SK-N-SH (cell line): ENCODE data around the gene RGS18. TPM values are rescaled to one million over a fixed set of nuclear protein-coding genes. Genes with fewer than 3 reads are reported as not detected.

ENCODE experiments used
- CTCF ChIA-PET: fragments of 300-600, 350-600 bp; formaldehyde crosslinking; extraction: SDS; loops from one replicate; lab custom pipeline; 2021; lab: Yijun Ruan, JAX
- POLR2A ChIA-PET: fragments of 350-600 bp; sonication (Branson Sonifier 250); formaldehyde crosslinking; extraction: SDS; loops from one replicate; lab custom pipeline; 2020; ENCODE audit warnings: antibody characterized with exemption, inconsistent platforms; lab: Yijun Ruan, JAX
- DNase-seq: peaks from one replicate; pipeline ENCODE4 v3.0.0; 2012
- H2AFZ ChIP-seq: fragments of 200-600 bp; sonication (generic); 2 replicates; pipeline ENCODE4 v1.8.1; 2016; ENCODE audit warnings: antibody characterized with exemption, mild to moderate bottlenecking, low read depth
- H3F3A ChIP-seq: fragments of 200-600 bp; sonication (generic); replicated peaks from 2 replicates; pipeline ENCODE3; 2016; ENCODE audit warnings: antibody characterized with exemption, mild to moderate bottlenecking; ENCODE audit not compliant: insufficient read depth
- H3K27ac ChIP-seq, 2 experiments: fragments of 200-500 bp in 1 of 2; fragments of 200-600 bp in 1 of 2; sonication (Bioruptor generic) in 1 of 2; sonication (generic), shearing (Covaris generic) in 1 of 2; 2 replicates each; pipeline versions ENCODE4 v1.5.1 to v1.6.1; 2014 to 2016; ENCODE audit warnings: low read depth in 2 of 2, inconsistent platforms in 1 of 2, low read length in 1 of 2, mild to moderate bottlenecking in 1 of 2, mixed read lengths in 1 of 2
- H3K27me3 ChIP-seq: fragments of 200-600 bp; sonication (generic), shearing (Covaris generic); 2 replicates; pipeline ENCODE4 v1.6.1; 2016; ENCODE audit warnings: mixed run types; ENCODE audit not compliant: insufficient read depth
- H3K36me3 ChIP-seq, 2 experiments: fragments of 200-500 bp in 1 of 2; fragments of 200-600 bp in 1 of 2; sonication (Bioruptor generic) in 1 of 2; sonication (generic) in 1 of 2; replicated peaks in 1 of 2; 2 replicates each; pipeline versions ENCODE3 to v1.5.1; 2014 to 2016; ENCODE audit warnings: low read length in 1 of 2, mild to moderate bottlenecking in 1 of 2; ENCODE audit not compliant: insufficient read depth in 2 of 2, control insufficient read depth in 1 of 2
- H3K4me1 ChIP-seq, 2 experiments: fragments of 200-500 bp in 1 of 2; fragments of 200-600 bp in 1 of 2; sonication (Bioruptor generic) in 1 of 2; sonication (generic), shearing (Covaris generic) in 1 of 2; 2 replicates each; pipeline versions ENCODE4 v1.5.1 to v1.6.1; 2014 to 2016; ENCODE audit warnings: low read depth in 1 of 2, low read length in 1 of 2, mixed run types in 1 of 2; ENCODE audit not compliant: insufficient read depth in 2 of 2, control insufficient read depth in 1 of 2
- H3K4me2 ChIP-seq: fragments of 200-600 bp; sonication (generic), shearing (Covaris generic); 2 replicates; pipeline ENCODE4 v1.6.1; 2017; ENCODE audit warnings: mixed run types
- H3K4me3 ChIP-seq, 2 experiments: fragments of 200-500 bp in 1 of 2; fragments of 200-600 bp in 1 of 2; sonication (Bioruptor generic) in 1 of 2; sonication (generic), shearing (Covaris generic) in 1 of 2; 2 replicates each; pipeline versions ENCODE4 v1.5.1 to v1.8.1; 2014 to 2016; ENCODE audit warnings: low read depth in 2 of 2, inconsistent platforms in 1 of 2, low read length in 1 of 2, mild to moderate bottlenecking in 1 of 2, mixed read lengths in 1 of 2, moderate library complexity in 1 of 2
- H3K79me2 ChIP-seq: fragments of 200-600 bp; sonication (generic); 2 replicates; pipeline ENCODE4 v1.8.1; 2017; ENCODE audit warnings: mild to moderate bottlenecking; ENCODE audit not compliant: insufficient read depth
- H3K9ac ChIP-seq: fragments of 200-600 bp; sonication (generic); 2 replicates; pipeline ENCODE4 v1.6.1; 2017; ENCODE audit warnings: mixed run types
- H3K9me2 ChIP-seq: fragments of 200-600 bp; sonication (generic); 2 replicates; pipeline ENCODE4 v1.6.1; 2017; ENCODE audit warnings: mixed run types
- H3K9me3 ChIP-seq: fragments of 200-600 bp; sonication (generic); 2 replicates; pipeline ENCODE4 v1.6.1; 2017; ENCODE audit warnings: mixed run types, mild to moderate bottlenecking, moderate library complexity
- H4K20me1 ChIP-seq: fragments of 200-600 bp; sonication (generic); 2 replicates; pipeline ENCODE4 v1.6.1; 2017; ENCODE audit warnings: mild to moderate bottlenecking, mixed run types; ENCODE audit not compliant: insufficient read depth
- CHD2 ChIP-seq: fragments of 150-350 bp; IDR thresholded peaks from 2 replicates; pipeline ENCODE4 v1.6.1; 2018; ENCODE audit warnings: low read length; ENCODE audit not compliant: partially characterized antibody
- CTCF ChIP-seq: fragments of 200-600 bp; sonication (generic); IDR thresholded peaks from 2 replicates; pipeline ENCODE4 v1.6.1; 2017; ENCODE audit warnings: antibody characterized with exemption, mild to moderate bottlenecking, moderate library complexity
- EZH2phosphoT487 ChIP-seq: fragments of 200-600 bp; sonication (generic); IDR thresholded peaks from 2 replicates; pipeline ENCODE4 v1.6.1; 2017; ENCODE audit warnings: low read depth, mixed run types, mild to moderate bottlenecking, antibody characterized with exemption, moderate library complexity, borderline replicate concordance
- FOSL2 ChIP-seq: IDR thresholded peaks from 2 replicates; pipeline ENCODE4 v1.4.0; 2012; ENCODE audit warnings: low read depth, mild to moderate bottlenecking, moderate library complexity, borderline replicate concordance
- FOXM1 ChIP-seq: IDR thresholded peaks from 2 replicates; pipeline ENCODE4 v1.4.0; 2012; ENCODE audit warnings: low read depth, mild to moderate bottlenecking
- IRF3 ChIP-seq: fragments of 150-350 bp; IDR thresholded peaks from 2 replicates; pipeline ENCODE4 v1.6.1; 2016; ENCODE audit warnings: mild to moderate bottlenecking, low read depth, low read length
- NFIC ChIP-seq: IDR thresholded peaks from 2 replicates; pipeline ENCODE4 v1.4.0; 2012; ENCODE audit warnings: borderline replicate concordance
- NRF1 ChIP-seq: IDR thresholded peaks from 2 replicates; pipeline ENCODE4 v1.6.1; 2012; ENCODE audit warnings: low read depth, mild to moderate bottlenecking, low read length
- RAD21 ChIP-seq: IDR thresholded peaks from 2 replicates; pipeline ENCODE4 v1.6.1; 2012; ENCODE audit warnings: mild to moderate bottlenecking, low read length
- RFX5 ChIP-seq: IDR thresholded peaks from 2 replicates; pipeline ENCODE4 v1.6.1; 2012; ENCODE audit warnings: mild to moderate bottlenecking, improper control_type of control experiment, low read length
- USF2 ChIP-seq: fragments of 150-350 bp; IDR thresholded peaks from 2 replicates; pipeline ENCODE4 v1.6.1; 2017; ENCODE audit warnings: antibody characterized with exemption, low read length, low read depth, borderline replicate concordance
- WGBS: methylation state at CpG from one replicate; pipeline ENCODE4 v1.1.6; 2017; ENCODE audit warnings: low lambda C conversion rate; 5-methylcytosine and 5-hydroxymethylcytosine counted together
- polyA plus RNA-seq, 3 experiments: library from polyadenylated mRNA; depleted of rRNA; stranded (reverse); fragments of >200 nt; gene quantifications; 2 replicates each; pipeline ENCODE4 v1.2.3, GENCODE V29; 2012
- TF ChIP-seq, protein P1 (sequence below): IDR thresholded peaks from 2 replicates; pipeline ENCODE4 v1.6.1; 2012; ENCODE audit warnings: mild to moderate bottlenecking, low read depth, low read length, moderate library complexity

Gene RGS18
- polyA plus RNA-seq, 1 of the 3 experiments (the other 2 are of a cell fraction), result not detected

DNA sequence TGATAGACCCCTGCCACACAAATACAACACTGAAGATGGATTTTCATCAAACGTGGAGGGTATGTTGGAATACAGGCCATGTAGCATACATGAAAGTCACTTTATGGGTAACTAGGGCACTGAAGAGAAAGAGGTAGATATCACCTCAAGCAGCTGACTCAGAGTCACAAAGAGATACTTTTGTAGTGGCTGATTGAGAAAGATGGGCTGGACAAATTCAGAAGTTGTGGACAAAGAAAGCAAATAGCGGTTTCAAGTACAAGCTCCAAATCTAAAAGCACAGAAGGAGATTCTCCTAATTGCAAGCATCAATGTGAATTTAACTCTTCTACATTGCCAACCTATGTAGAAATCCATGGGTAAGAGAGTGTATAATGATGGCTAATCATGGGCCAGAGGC lies 35.0 kb upstream of the RGS18 start (continued):
- TF ChIP-seq, protein P1, sequence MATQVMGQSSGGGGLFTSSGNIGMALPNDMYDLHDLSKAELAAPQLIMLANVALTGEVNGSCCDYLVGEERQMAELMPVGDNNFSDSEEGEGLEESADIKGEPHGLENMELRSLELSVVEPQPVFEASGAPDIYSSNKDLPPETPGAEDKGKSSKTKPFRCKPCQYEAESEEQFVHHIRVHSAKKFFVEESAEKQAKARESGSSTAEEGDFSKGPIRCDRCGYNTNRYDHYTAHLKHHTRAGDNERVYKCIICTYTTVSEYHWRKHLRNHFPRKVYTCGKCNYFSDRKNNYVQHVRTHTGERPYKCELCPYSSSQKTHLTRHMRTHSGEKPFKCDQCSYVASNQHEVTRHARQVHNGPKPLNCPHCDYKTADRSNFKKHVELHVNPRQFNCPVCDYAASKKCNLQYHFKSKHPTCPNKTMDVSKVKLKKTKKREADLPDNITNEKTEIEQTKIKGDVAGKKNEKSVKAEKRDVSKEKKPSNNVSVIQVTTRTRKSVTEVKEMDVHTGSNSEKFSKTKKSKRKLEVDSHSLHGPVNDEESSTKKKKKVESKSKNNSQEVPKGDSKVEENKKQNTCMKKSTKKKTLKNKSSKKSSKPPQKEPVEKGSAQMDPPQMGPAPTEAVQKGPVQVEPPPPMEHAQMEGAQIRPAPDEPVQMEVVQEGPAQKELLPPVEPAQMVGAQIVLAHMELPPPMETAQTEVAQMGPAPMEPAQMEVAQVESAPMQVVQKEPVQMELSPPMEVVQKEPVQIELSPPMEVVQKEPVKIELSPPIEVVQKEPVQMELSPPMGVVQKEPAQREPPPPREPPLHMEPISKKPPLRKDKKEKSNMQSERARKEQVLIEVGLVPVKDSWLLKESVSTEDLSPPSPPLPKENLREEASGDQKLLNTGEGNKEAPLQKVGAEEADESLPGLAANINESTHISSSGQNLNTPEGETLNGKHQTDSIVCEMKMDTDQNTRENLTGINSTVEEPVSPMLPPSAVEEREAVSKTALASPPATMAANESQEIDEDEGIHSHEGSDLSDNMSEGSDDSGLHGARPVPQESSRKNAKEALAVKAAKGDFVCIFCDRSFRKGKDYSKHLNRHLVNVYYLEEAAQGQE, result no peak

GRCh38 chr1:192126030-192126619 lies 32.1 kb upstream of the RGS18 start:
- Histone ChIP-seq H3K27me3 (no peaks in the 10 kb centered on the region), H3K4me3 (no peak overlapping the region), H3K9ac (no peak overlapping the region), H3K36me3 (no peaks in the 10 kb centered on the region), H3K79me2 (no peaks in the 10 kb centered on the region), H3K4me1 (peaks cover 0 to 4% of the 10 kb centered on the region in 2 experiments; a peak in 1 of 4 replicates), H3F3A (no peaks in the 10 kb centered on the region), H3K9me3 (no peaks in the 10 kb centered on the region; the same call in 1 of the 2 replicates), H2AFZ (no peak overlapping the region), H4K20me1 (no peaks in the 10 kb centered on the region), H3K9me2 (no peaks in the 10 kb centered on the region), H3K4me2 (no peak overlapping the region), H3K27ac (no peak overlapping the region)
- TF ChIP-seq RAD21, result no peak
- no peak for TF ChIP-seq IRF3
- TF ChIP-seq NFIC, result no peak
- TF ChIP-seq USF2, result no peak
- no peak for TF ChIP-seq NRF1
- no peak for TF ChIP-seq RFX5
- no peak for TF ChIP-seq CHD2
- DNase-seq, result no peak
- POLR2A ChIA-PET, result no interaction called here
- WGBS, result 1% methylated on average over 2 of the region's 2 CpGs
- CTCF ChIA-PET, result no interaction called here

GRCh38 chr1:192130175-192130574 lies 28.1 kb upstream of the RGS18 start:
- no peak for DNase-seq
- Histone ChIP-seq H3K36me3 (no peaks in the 10 kb centered on the region), H3F3A (no peaks in the 10 kb centered on the region), H3K79me2 (no peaks in the 10 kb centered on the region), H3K4me2 (no peak overlapping the region), H3K9me3 (no peaks in the 10 kb centered on the region; the same call in 1 of the 2 replicates), H3K27me3 (no peaks in the 10 kb centered on the region), H3K4me1 (peaks cover 0 to 4% of the 10 kb centered on the region in 2 experiments; a peak in 1 of 4 replicates), H2AFZ (no peak overlapping the region), H3K9me2 (no peaks in the 10 kb centered on the region), H3K9ac (no peak overlapping the region), H3K4me3 (no peak overlapping the region), H3K27ac (no peak overlapping the region), H4K20me1 (no peaks in the 10 kb centered on the region)
- 0% methylated on average over 1 of the region's 1 CpG for WGBS
- CTCF ChIA-PET, result no interaction called here
- POLR2A ChIA-PET, result no interaction called here
- TF ChIP-seq FOXM1 (no peak), NRF1 (no peak), FOSL2 (no peak), CTCF (no peak), EZH2phosphoT487 (no peak)
- TF ChIP-seq, protein P1, result no peak
